ENCODE results near the gene KCNE5. TPM values are rescaled to one million over a fixed set of nuclear protein-coding genes. Genes with fewer than 3 reads are reported as not detected.

Gene KCNE5
- polyA plus RNA-seq, 1 donor from 2014 or later, result 0.42 TPM

GRCh38 chrX:109600237-109600651, 24.7 kb downstream of the KCNE5 start:
- TF ChIP-seq, protein P1, sequence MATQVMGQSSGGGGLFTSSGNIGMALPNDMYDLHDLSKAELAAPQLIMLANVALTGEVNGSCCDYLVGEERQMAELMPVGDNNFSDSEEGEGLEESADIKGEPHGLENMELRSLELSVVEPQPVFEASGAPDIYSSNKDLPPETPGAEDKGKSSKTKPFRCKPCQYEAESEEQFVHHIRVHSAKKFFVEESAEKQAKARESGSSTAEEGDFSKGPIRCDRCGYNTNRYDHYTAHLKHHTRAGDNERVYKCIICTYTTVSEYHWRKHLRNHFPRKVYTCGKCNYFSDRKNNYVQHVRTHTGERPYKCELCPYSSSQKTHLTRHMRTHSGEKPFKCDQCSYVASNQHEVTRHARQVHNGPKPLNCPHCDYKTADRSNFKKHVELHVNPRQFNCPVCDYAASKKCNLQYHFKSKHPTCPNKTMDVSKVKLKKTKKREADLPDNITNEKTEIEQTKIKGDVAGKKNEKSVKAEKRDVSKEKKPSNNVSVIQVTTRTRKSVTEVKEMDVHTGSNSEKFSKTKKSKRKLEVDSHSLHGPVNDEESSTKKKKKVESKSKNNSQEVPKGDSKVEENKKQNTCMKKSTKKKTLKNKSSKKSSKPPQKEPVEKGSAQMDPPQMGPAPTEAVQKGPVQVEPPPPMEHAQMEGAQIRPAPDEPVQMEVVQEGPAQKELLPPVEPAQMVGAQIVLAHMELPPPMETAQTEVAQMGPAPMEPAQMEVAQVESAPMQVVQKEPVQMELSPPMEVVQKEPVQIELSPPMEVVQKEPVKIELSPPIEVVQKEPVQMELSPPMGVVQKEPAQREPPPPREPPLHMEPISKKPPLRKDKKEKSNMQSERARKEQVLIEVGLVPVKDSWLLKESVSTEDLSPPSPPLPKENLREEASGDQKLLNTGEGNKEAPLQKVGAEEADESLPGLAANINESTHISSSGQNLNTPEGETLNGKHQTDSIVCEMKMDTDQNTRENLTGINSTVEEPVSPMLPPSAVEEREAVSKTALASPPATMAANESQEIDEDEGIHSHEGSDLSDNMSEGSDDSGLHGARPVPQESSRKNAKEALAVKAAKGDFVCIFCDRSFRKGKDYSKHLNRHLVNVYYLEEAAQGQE (IDR thresholded peaks at IDR 0.05; ENCODE audit: borderline replicate concordance), result no peak
- TF ChIP-seq RAD21 (conservative IDR thresholded peaks at IDR 0.05), result no peak
- no peak for TF ChIP-seq EZH2 (IDR thresholded peaks at IDR 0.05; ENCODE audit: borderline replicate concordance, insufficient read depth, low read length, poor library complexity, severe bottlenecking)
- TF ChIP-seq CTCF (IDR thresholded peaks at IDR 0.05; ENCODE audit: poor library complexity, severe bottlenecking), result no peak
- Histone ChIP-seq H3K79me2 (replicated peaks; ENCODE audit: insufficient read depth, low read length) (no peaks in the 10 kb centered on the region), H3K4me3 (ENCODE audit: low read length) (no peak overlapping the region), H3K36me3 (ENCODE audit: insufficient read depth, low read length) (no peaks in the 10 kb centered on the region), H3K4me2 (ENCODE audit: low read length) (no peak overlapping the region), H3K27me3 (ENCODE audit: insufficient read depth, low read depth, low read length) (no peaks in the 10 kb centered on the region), H3F3A (ENCODE audit: insufficient read depth, low read length, poor library complexity, severe bottlenecking) (no peaks in the 10 kb centered on the region), H4K20me1 (ENCODE audit: insufficient read depth) (no peaks in the 10 kb centered on the region), H3K9me3 (ENCODE audit: low read length) (no peaks in the 10 kb centered on the region), H3K9me2 (ENCODE audit: insufficient read depth, low read length) (no peaks in the 10 kb centered on the region), H3K27ac (ENCODE audit: low read length) (no peak overlapping the region), H3K9ac (ENCODE audit: low read length) (no peak overlapping the region), H2AFZ (ENCODE audit: low read depth, low read length) (no peak overlapping the region)

DNA sequence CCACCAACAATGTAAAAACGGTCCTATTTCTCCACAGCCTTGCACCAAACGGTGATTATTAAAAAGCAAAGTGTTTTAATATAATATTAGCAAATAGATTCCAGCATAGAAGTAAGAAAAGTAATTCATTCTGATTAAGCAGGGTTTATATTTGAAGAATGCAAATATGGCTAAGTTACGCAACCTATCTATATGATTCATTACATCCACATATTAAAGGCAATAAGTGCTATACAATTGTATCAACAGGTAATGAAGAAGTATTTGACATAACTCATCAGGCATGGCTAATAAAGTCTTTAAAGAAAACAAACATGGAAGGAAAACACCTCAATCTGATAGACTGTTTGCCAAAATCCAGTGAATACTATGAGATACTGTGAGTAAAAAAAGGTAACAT, 29.0 kb downstream of the KCNE5 start:
- H3K4me2 ChIP-seq (ENCODE audit: low read length), result no peak overlapping the region
- H3K27me3 ChIP-seq (ENCODE audit: insufficient read depth, low read depth, low read length), result no peaks in the 10 kb centered on the region
- no peaks in the 10 kb centered on the region for H3K9me3 ChIP-seq (ENCODE audit: low read length)
- no peak overlapping the region for H2AFZ ChIP-seq (ENCODE audit: low read depth, low read length)
- H3K36me3 ChIP-seq (ENCODE audit: insufficient read depth, low read length), result no peaks in the 10 kb centered on the region
- H3K4me3 ChIP-seq (ENCODE audit: low read length), result no peak overlapping the region
- no peak overlapping the region for H3K9ac ChIP-seq (ENCODE audit: low read length)
- no peak for TF ChIP-seq EZH2 (IDR thresholded peaks at IDR 0.05; ENCODE audit: borderline replicate concordance, insufficient read depth, low read length, poor library complexity, severe bottlenecking)
- TF ChIP-seq EP300 (conservative IDR thresholded peaks at IDR 0.05; ENCODE audit: poor library complexity, severe bottlenecking), result no peak
- no peak for TF ChIP-seq POLR2AphosphoS5 (IDR thresholded peaks at IDR 0.05)
- no peak for TF ChIP-seq SMC3 (conservative IDR thresholded peaks at IDR 0.05; ENCODE audit: poor library complexity)
- TF ChIP-seq TAF1 (IDR thresholded peaks at IDR 0.05; ENCODE audit: low read depth), result no peak
- no peak for TF ChIP-seq MXI1 (conservative IDR thresholded peaks at IDR 0.05; ENCODE audit: poor library complexity, severe bottlenecking)
- no peak for TF ChIP-seq CTCF (IDR thresholded peaks at IDR 0.05; ENCODE audit: poor library complexity, severe bottlenecking)
- no peak for TF ChIP-seq RAD21 (conservative IDR thresholded peaks at IDR 0.05)
- TF ChIP-seq, protein P1 (IDR thresholded peaks at IDR 0.05; ENCODE audit: borderline replicate concordance), result no peak
- no peaks in the 10 kb centered on the region for H4K20me1 ChIP-seq (ENCODE audit: insufficient read depth)
- no peaks in the 10 kb centered on the region for H3F3A ChIP-seq (ENCODE audit: insufficient read depth, low read length, poor library complexity, severe bottlenecking)
- H3K79me2 ChIP-seq (replicated peaks; ENCODE audit: insufficient read depth, low read length), result no peaks in the 10 kb centered on the region
- H3K9me2 ChIP-seq (ENCODE audit: insufficient read depth, low read length), result no peaks in the 10 kb centered on the region
- H3K27ac ChIP-seq (ENCODE audit: low read length), result no peak overlapping the region

All from neural cell (in vitro differentiated cells).